ENCODE results near the gene ST6GAL2.

Gene ST6GAL2

DNA sequence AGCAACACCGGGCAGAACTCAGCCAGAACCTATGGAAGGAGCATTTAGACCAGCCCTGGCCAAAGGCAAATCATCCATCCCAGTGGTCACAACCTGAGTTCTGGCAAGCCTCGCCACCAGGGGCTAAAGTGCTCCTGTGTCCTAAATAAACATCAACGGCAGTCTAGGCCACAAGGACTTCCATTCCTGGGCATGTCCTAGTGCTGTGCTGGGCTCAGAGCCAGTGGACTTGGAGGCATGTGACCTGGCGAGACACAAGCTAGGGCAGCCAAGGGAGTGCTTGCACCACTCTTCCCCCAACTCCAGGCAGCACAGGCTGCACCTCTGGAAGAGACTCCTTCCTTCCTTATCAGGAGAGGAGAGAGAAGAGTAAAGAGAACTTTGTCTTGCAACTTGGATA lies 69.0 kb downstream of the ST6GAL2 start:
- no peak for DNase-seq

DNA sequence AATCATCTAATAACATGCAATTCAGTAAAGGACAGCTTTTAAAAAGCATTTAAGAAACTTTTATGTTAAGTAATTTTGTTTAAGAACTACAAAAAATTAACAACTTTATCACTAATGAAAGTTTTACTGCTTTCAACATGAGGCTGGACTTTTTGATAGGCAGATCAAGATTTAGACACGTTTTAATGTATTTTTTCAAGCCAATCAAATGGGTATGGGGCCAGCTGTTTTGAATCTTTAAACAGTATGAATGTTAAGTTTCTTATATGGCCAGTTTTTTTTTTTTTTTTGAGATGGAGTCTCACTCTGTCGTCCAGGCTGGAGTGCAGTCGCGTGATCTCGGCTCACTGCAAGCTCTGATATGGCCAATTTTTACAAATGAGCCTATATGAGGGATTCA lies 73.1 kb downstream of the ST6GAL2 start:
- DNase-seq, result no peak

DNA sequence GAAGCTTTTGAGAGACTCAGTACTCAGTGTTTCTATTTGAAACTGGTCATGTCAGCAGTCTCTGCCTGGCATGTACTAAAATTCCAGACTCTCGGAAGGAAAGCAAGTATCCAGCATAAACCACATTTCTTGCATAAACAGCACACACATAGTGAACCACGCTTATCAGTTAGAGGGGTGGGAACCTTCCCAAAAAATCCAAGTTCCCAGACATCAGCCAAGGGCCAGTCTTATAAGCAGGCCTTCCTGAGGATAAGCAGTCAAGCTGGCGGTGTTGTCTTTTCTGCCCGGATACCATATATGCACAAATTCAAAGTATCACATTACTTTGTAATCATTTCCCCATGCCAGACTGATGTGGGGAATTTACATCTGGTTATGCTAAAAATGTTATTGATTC lies 73.6 kb downstream of the ST6GAL2 start:
- no peak for DNase-seq

DNA sequence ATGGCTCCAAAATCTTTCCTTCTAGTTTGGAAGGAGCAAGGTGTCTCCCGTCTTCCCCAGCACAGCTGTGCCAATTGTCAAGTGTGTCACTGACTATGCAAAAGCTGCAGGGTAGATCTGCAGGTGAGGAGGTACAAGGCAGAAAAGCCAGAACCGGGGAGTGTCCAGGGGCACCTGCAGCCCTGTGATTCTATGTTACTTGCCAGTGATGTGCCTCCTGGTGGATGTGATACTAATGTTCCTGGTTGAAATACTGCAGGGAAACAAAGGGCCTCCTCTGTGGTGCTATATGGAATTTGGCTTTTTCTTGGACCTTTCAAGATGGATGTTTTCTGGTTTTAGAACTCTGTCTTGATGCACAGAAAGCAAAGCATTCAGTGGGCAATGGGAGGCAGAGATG lies 80.3 kb downstream of the ST6GAL2 start:
- no peak for DNase-seq

DNA sequence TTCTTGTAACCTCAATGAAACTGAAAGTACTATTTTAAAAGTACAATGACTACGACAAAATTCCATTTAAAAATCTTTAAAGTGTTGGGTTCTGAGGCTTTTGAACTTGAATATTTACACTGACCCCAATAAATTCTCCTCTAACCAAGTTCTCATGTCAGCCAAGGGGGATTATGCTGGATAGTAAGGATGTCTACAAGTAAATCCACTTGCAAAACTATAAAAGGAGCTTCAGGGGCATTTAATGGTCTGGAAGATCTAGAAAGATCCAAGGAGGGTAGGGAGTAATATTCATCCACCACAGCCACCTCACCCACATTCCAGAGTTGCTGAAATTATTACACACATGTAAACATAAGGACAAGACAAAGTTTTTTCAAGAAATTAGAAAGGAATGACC lies 81.8 kb downstream of the ST6GAL2 start:
- no peak for DNase-seq

DNA sequence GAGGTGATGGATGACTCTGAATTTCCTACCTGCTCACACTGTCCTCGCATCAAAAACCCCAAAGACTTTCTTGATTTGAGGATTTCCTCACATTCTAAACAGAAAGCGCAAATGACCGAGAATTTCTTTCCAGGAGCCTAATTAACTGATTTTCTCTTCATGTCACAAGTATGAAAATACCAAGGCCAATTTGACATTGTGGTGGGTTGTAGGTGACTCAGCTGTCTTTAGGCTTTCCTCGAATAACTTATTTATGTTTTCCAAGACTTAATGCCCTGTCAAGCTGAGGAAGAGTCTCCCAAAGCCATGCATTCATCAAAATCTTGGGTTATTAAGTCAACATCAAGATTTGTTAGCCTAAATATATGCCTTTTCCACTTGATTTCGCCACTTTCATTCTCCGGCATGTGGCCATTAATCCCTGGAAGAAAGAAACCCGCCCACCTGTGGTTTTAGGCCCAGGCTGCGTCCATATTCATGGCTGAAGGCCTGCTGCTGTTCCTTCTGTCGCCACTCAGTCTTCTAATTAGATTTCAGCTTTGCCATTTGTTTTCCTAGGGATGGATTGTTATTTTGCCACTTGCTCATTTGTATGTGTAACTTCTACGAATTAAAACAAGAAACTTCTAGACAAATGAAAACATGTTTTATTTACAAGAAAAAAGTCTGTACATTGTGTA lies 84.9 kb downstream of the ST6GAL2 start:
- DNase-seq, result no peak

DNA sequence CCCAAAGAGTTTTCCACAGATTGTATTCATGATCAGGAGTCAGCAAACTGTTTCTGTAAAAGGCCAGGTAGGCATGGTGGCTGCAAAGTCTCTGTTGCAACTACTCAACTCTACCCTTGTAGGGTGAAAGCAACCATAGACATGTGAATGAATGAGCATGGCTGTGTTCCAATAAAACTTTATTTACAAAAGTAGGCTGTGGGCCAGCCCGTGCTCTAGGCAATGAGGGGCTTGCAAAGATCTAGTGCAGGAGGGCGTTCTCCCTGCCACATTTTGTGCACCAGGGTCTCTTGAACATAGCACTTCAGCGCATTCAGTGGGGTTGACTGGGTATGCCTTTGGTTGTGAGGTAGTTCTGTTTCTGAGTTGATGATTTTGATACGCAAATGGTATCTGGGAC lies 85.8 kb downstream of the ST6GAL2 start:
- no peak for DNase-seq

DNA sequence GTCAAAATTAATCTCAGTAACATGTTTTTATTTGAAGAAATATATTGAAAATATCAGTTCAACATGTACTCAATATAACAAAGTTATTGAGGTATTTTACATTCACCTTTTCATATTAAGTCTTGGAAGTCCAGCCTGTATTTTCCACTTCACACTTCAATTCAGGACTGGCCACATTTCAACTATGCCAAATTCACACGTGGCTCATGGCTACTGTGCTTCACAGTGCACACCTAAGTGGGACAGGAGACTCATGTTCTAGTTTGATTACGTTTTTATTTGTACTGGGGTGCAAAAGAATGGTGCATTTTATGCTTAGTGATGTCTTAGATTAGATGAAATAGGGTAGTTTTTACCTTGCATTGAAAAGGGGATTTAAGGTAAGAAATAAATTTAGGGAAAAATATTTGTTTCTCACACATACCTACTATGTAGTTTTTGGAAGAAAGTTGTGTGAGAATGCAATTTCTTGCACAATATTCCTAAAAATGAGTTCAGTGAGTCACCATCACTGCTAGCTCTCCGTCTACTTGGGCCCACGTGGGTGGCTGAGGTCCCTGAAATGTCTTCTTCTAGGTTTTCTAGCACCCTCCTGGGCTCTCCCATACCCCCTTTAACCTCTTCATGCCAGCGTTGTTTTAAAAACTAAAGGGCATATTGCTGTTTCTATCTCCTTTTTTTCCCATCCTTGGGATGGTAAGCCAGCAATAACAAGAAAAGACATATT lies 87.0 kb downstream of the ST6GAL2 start:
- no peak for DNase-seq

DNA sequence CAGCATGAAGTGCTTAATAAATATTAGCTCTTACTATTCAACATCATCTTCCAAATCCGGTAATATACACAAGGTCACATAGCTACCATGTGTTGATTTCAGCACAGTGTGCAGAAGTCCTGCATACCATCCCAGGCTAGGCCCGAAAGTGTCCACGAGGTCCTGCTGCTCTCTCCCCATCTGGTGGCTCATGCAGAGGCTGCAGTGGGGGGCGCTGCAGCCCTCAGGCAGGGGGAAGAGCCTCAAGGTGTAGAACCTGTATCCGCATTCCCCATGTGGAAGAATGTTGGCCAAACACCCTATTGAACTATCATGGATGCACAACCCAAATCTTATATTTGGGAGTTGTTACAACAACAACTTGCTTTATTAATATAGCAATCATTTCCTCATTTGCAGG lies 88.5 kb downstream of the ST6GAL2 start:
- DNase-seq, result no peak

DNA sequence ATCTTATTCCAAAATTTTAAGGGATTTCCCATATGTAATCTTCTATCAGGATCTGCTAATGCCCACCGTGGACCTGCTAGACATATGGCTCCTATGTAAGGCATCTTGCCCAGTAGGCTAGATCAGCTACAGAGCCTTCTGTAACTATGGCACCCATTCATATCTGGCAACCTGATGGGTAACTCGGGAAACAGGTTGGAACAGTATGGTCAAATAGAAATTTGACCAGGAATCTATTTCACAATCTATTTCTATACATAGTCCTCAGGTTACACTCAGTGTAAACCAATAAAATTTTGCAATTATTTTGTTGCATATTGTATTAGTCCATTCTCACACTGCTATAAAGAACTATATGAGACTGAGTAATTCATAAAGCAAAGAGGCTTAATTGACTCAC lies 93.3 kb downstream of the ST6GAL2 start:
- no peak for DNase-seq

DNA sequence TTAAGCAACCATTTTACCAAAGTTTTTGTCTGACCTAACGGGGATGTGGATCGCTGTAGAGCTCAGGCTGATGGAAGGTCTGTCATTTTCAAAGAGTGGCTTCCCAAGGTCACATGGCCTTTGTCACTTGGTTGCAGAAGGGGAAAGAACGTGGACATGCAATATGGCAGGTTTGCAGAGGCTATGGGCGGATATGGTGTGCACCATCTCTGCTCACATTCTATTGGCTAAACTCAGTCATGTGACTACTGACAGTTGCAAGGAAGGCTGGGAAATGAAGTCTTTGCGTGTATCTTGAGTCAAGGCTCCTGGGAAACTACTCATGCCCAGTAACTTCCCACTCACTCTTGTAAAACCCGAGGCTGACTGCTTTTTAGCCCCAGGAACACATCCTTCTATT lies 96.8 kb downstream of the ST6GAL2 start:
- DNase-seq, result no peak

DNA sequence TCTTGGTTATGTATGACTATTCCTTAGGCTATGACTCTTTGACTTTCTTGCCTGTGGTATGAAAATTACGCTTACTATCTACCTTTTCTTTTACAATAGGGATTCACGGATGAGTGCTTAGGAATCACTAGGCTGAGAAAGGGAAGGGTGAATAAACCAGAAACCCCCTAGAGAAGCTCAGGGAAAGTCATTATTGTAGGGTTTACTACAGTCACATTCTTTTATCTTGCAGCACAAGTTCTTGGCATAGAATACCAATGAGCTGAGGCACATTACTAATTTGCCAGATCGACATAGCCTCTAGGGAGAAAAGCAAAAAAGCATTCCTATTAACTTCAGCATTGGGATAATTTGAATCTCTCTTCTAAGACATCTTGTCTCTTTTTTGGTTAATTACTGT lies 103.3 kb downstream of the ST6GAL2 start:
- DNase-seq, result no peak

DNA sequence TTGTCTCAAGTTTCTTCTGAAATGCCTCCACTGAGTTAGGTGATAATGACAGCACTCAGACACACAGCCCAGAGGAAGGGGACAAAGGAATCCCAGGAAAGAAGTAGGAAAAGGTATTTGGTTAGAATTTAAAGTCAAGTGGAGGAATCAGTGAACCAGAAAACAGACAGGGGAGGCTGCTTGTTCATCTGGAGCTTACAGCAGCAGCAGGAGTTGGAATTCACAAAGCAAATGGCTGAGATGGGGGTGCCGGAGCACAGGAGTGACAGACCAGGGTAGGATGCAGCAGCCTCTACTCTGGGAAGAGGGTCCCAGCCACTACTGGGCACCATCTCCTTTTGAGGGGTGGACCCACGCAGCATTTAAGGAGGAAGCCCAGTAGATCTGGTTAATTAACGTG lies 104.8 kb downstream of the ST6GAL2 start:
- DNase-seq, result no peak

DNA sequence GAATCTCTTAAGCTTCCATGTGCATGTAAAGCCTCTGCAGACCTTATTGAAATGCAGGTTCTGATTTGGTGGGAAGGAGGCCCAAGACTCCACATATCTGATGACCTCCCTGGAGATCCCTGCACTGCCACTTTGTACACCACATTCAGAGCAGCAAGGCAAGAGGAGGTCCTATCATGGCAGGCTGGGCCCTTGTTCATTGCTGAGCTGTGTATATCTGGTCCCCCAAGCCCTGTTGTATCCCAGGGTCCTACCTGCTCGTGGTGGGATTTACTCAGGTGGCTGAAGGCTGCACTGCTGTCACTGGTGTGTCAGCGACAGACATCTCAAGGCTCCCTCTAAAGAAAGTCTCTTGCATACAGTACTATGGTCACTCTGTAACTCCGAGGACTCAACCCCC lies 114.2 kb downstream of the ST6GAL2 start:
- no peak for DNase-seq

DNA sequence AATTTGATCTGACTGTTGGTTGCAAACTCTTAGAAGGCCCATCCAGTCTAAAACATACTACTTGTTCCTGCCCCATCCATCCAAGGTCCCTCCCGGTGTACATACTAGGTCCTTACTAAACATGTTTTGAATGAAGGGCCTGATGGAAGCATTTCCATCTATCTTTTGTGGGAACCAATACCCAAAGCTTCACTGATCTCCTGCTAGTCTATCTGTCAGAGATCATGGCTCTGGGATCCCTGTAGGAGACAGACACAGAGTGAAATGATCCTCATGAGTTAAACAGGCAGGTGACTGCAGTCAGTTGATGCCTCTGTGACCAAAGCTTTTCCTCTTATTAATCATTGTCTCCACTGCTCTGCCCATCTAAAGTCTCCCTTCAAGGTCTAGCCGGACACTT lies 115.0 kb downstream of the ST6GAL2 start:
- no peak for DNase-seq

DNA sequence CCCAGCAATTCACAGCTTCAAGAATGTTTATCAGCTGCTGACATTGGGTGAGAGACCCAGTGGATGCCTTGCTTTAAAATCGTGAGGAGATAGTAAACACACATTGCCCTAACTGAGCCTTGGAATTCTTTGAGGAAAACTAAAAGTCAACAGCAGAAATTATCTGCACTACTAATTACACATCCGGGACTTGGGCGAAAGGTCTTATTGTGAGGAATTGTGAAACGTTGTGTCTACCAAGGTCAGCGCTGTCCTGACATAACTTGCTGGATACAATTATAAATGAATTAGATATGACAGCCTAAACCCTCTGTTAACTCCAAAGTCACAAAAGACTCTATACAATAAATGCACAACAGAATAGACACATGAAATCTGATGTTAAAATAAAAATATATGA lies 121.4 kb downstream of the ST6GAL2 start:
- DNase-seq, result no peak

DNA sequence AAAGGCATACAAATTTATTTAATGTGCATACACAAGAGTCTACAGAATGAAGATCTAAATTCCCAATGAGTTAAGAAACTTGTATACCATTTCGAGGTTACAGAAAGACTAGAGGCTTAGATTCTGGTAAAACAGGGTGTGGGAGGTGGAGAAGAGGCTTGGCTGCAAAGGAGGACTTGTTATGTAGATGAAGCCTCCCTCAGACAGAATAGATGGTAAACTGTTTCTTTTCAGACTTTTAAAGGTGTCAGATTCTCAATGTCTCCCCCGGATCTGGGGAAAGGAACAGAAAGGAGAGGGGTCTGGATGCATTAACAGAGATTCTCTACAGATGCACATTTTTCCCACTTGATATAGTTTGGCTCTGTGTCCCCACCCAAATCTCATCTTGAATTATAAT lies 126.0 kb downstream of the ST6GAL2 start:
- no peak for DNase-seq

DNA sequence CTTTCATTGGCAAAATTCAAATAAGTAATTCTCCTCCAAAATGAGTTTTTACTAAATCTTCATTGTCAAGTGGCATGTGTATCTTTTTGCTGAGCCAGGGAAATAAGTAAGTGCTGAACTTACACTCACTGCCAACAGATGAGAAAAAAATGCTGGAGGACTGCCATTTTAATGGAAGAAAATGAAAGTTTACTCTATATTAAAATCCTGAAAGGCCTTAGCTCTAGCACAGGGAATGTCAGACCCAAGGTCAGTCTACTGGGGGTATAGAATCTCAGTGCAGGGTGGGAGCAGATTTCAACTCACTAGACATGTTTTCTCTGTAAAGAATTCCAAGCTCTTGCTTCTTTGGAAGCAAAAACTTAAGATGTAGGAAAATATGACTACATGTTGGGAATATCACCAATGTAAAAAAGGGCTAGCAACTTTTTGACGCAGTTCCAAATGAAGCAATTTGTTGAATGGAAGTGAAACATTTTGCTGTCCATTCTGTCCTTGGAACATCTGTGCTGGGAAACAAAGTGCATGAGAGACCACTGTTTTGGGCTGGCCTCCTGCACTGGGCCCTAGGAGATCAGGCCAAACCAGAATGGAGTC lies 127.0 kb downstream of the ST6GAL2 start:
- DNase-seq, result no peak
